ENCODE measurements around the gene CMIP. TPM values are rescaled to one million over a fixed set of nuclear protein-coding genes. Genes with fewer than 3 reads are reported as not detected.

CMIP gene
- total RNA-seq, 1 experiment from 2014 or later = 63.7 TPM

DNA sequence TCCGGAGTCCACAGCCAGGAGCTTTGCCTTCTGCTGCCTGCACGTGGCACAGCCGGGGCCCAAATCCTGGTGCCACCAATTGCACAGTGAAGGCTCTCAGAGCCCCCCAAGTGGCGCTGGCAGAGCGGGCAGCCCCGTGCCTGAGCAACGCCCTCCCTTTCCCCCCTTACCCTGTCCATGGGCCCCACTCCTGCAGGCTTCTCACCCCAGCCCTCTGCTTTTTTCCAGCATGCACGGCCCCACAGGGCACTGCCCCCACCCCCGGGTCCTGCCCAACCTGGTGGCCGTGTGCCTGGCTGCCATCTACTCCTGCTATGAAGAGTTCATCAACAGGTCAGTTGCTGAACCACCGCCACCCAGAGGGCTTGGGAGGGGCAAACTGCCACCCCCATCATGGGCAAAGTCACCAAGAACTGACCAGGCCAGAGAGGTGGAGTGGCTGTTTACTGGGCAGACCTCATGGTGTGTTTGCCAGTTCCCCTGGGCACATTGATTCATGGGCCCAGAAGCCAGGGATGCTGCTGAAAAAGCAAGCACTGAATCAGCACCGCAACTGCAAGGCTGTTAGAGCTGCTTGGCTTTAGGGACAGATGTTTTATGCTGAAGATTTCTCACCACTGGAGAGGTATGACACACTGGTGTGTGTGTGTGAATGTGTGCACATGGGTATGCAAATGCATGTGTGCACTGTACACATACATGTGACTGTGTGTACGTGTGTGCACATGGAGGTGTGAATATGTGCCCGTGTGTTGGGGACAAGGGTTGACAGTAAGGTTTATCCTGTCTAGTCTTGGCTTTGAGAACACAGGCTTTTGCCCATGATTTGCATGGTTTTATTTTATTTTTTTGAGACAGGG lies 227.4 kb downstream of the CMIP start (continued):
- TF ChIP-seq MLX (CRISPR knock-in tag; IDR thresholded peaks at IDR 0.05) = no peak
- TF ChIP-seq ZNF671 (CRISPR knock-in tag; IDR thresholded peaks at IDR 0.05) = no peak
- TF ChIP-seq HMGA2 (CRISPR knock-in tag; IDR thresholded peaks at IDR 0.05) = no peak

DNA sequence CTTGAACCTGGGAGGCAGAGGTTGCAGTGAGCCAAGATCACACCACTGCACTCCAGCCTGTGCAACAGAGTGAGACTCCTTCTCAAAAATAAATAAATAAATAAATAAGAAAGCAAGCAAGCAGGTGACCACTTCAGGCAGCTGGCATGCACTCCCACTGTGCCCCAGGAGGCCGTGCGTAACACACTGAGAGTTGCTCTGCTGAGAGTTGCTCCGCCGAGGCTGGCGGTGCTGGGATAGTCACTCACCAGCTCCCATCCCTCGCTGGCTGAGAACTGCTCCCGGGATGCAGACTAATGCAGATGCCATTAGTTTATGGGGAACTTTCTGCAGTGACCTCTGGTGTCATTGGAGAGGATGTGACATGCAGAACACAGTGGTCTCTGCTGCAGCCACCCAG lies 228.8 kb downstream of the CMIP start:
- Mint-ChIP-seq H3K27ac (no peak overlapping the region), H3K27me3 (ENCODE audit: low read depth) (no peaks in the 10 kb centered on the region), H3K9me3 (no peaks in the 10 kb centered on the region), H3K36me3 (peaks cover 34% of the 10 kb centered on the region), H3K4me3 (no peak overlapping the region), H3K4me1 (peaks cover 5% of the 10 kb centered on the region)
- POLR2A ChIA-PET = no interaction called here
- CTCF ChIA-PET = interaction anchor here (1.1 kb wide), 1 partner anchor 57 kb away, joined by 3 read pairs; no protein-coding TSS in a partner anchor
- no peak; the same call in 1 of the 2 replicates for ATAC-seq
- no peak for DNase-seq (ENCODE audit: low spot score)
- TF ChIP-seq GRHL2 (CRISPR knock-in tag; IDR thresholded peaks at IDR 0.05; ENCODE audit: insufficient replicate concordance, severe bottlenecking) (no peak), ARID4B (CRISPR knock-in tag; IDR thresholded peaks at IDR 0.05; ENCODE audit: borderline replicate concordance) (no peak), EMX1 (CRISPR knock-in tag; IDR thresholded peaks at IDR 0.05) (no peak), ZNF219 (CRISPR knock-in tag; IDR thresholded peaks at IDR 0.05; ENCODE audit: borderline replicate concordance) (no peak), ESRRA (CRISPR knock-in tag; IDR thresholded peaks at IDR 0.05; ENCODE audit: borderline replicate concordance) (no peak)
- TF ChIP-seq, protein P1, sequence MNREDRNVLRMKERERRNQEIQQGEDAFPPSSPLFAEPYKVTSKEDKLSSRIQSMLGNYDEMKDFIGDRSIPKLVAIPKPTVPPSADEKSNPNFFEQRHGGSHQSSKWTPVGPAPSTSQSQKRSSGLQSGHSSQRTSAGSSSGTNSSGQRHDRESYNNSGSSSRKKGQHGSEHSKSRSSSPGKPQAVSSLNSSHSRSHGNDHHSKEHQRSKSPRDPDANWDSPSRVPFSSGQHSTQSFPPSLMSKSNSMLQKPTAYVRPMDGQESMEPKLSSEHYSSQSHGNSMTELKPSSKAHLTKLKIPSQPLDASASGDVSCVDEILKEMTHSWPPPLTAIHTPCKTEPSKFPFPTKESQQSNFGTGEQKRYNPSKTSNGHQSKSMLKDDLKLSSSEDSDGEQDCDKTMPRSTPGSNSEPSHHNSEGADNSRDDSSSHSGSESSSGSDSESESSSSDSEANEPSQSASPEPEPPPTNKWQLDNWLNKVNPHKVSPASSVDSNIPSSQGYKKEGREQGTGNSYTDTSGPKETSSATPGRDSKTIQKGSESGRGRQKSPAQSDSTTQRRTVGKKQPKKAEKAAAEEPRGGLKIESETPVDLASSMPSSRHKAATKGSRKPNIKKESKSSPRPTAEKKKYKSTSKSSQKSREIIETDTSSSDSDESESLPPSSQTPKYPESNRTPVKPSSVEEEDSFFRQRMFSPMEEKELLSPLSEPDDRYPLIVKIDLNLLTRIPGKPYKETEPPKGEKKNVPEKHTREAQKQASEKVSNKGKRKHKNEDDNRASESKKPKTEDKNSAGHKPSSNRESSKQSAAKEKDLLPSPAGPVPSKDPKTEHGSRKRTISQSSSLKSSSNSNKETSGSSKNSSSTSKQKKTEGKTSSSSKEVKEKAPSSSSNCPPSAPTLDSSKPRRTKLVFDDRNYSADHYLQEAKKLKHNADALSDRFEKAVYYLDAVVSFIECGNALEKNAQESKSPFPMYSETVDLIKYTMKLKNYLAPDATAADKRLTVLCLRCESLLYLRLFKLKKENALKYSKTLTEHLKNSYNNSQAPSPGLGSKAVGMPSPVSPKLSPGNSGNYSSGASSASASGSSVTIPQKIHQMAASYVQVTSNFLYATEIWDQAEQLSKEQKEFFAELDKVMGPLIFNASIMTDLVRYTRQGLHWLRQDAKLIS (CRISPR knock-in tag; IDR thresholded peaks at IDR 0.05; ENCODE audit: borderline replicate concordance) = no peak

GRCh38 chr16:81675662-81676061 lies 231.1 kb downstream of the CMIP start:
- H3K27me3 Mint-ChIP-seq (ENCODE audit: low read depth) = no peaks in the 10 kb centered on the region
- no peak overlapping the region for H3K4me3 Mint-ChIP-seq

More at GRCh38 chr16:81675662-81676061, 231.1 kb downstream of the CMIP start:
- TF ChIP-seq NR3C1 (CRISPR knock-in tag; conservative IDR thresholded peaks at IDR 0.05; ENCODE audit: low read depth) = no peak
- TF ChIP-seq ZNF416 (CRISPR knock-in tag; IDR thresholded peaks at IDR 0.05) = no peak
- ChIA-PET CTCF (interaction anchor here (1.2 kb wide), 1 partner anchor 26 kb away, joined by 3 read pairs; no protein-coding TSS in a partner anchor), POLR2A (no interaction called here)
- peak overlapping the region; percentile 17 for H3K27ac Mint-ChIP-seq
- peaks cover 29% of the 10 kb centered on the region for H3K36me3 Mint-ChIP-seq
- H3K9me3 Mint-ChIP-seq = no peaks in the 10 kb centered on the region
- DNase-seq (ENCODE audit: low spot score) (no peak), ATAC-seq (peak; percentile 71)
- peaks cover 5% of the 10 kb centered on the region for H3K4me1 Mint-ChIP-seq

All from WTC11 (cell line).